OCI-LY1 (cell line): Measurements from ENCODE around the gene RBM7.

Experiments
- H2AFZ ChIP-seq: fragments of 200-600 bp; sonication (generic), shearing (Covaris generic); 2 replicates; pipeline ENCODE4 v1.6.0; 2014; ENCODE audit warnings: antibody characterized with exemption, mild to moderate bottlenecking, low read length
- H3F3A ChIP-seq: fragments of 200-600 bp; sonication (generic), shearing (Covaris generic); 2 replicates; pipeline ENCODE4 v1.6.0; 2014; ENCODE audit warnings: mild to moderate bottlenecking, antibody characterized with exemption, low read length, moderate library complexity; ENCODE audit not compliant: insufficient read depth
- H3K27ac ChIP-seq: fragments of 200-600 bp; sonication (generic); 2 replicates; pipeline ENCODE4 v1.5.1; 2014; ENCODE audit warnings: low read length, mixed run types, mild to moderate bottlenecking, low read depth; ENCODE audit not compliant: poor library complexity, severe bottlenecking
- H3K27me3 ChIP-seq: fragments of 200-600 bp; sonication (generic); 2 replicates; pipeline ENCODE4 v1.6.0; 2014; ENCODE audit warnings: antibody characterized with exemption, mild to moderate bottlenecking, low read length, moderate library complexity; ENCODE audit not compliant: insufficient read depth
- H3K36me3 ChIP-seq: fragments of 200-600 bp; sonication (generic); 2 replicates; pipeline ENCODE4 v1.6.1; 2014; ENCODE audit warnings: mild to moderate bottlenecking, antibody characterized with exemption, low read length, moderate library complexity, mixed read lengths; ENCODE audit not compliant: insufficient read depth
- H3K4me1 ChIP-seq: fragments of 200-600 bp; sonication (generic); 2 replicates; pipeline ENCODE4 v1.5.1; 2014; ENCODE audit warnings: mild to moderate bottlenecking, low read length, moderate library complexity; ENCODE audit not compliant: insufficient read depth, severe bottlenecking
- H3K4me2 ChIP-seq: fragments of 200-600 bp; sonication (generic), shearing (Covaris generic); 2 replicates; pipeline ENCODE4 v1.6.1; 2014; ENCODE audit warnings: low read length
- H3K4me3 ChIP-seq: fragments of 200-600 bp; sonication (generic); 2 replicates; pipeline ENCODE4 v1.5.1; 2014; ENCODE audit warnings: low read length, low read depth, mild to moderate bottlenecking, mixed read lengths; ENCODE audit not compliant: poor library complexity, severe bottlenecking
- H3K79me2 ChIP-seq: fragments of 200-600 bp; shearing (Covaris generic); 2 replicates; pipeline ENCODE4 v1.6.1; 2016; ENCODE audit warnings: mixed run types, low read length, mixed read lengths; ENCODE audit not compliant: insufficient read depth
- H3K9ac ChIP-seq: fragments of 200-600 bp; sonication (generic), shearing (Covaris generic); 2 replicates; pipeline ENCODE4 v1.6.1; 2014; ENCODE audit warnings: mild to moderate bottlenecking, low read length, mixed read lengths
- H3K9me2 ChIP-seq: fragments of 200-600 bp; sonication (generic), shearing (Covaris generic); 2 replicates; pipeline ENCODE4 v1.6.1; 2014; ENCODE audit warnings: low read depth, mild to moderate bottlenecking, low read length, mixed read lengths
- H3K9me3 ChIP-seq: fragments of 200-600 bp; shearing (Covaris generic); 2 replicates; pipeline ENCODE4 v1.6.1; 2014; ENCODE audit warnings: low read length, mixed read lengths
- H4K20me1 ChIP-seq: fragments of 200-600 bp; sonication (generic), shearing (Covaris generic); 2 replicates; pipeline ENCODE4 v1.6.0; 2016; ENCODE audit warnings: mild to moderate bottlenecking, low read length; ENCODE audit not compliant: insufficient read depth
- CTCF ChIP-seq: fragments of 200-600 bp; sonication (generic), shearing (Covaris generic); IDR thresholded peaks from 2 replicates; pipeline ENCODE4 v1.5.1; 2017; ENCODE audit warnings: mild to moderate bottlenecking, antibody characterized with exemption, low read length, moderate library complexity, mixed read lengths
- EZH2 ChIP-seq: fragments of 200-600 bp; sonication (generic), shearing (Covaris generic); IDR thresholded peaks from 2 replicates; pipeline ENCODE4 v1.8.0; 2017; ENCODE audit warnings: borderline replicate concordance, mixed run types, mild to moderate bottlenecking, antibody characterized with exemption, low read length, moderate library complexity, mixed read lengths

RBM7 gene

GRCh38 chr11:114386131-114386530 is 14.3 kb upstream of the RBM7 start:
- Histone ChIP-seq H3K9me2 (no peaks in the 10 kb centered on the region), H3K27ac (no peak overlapping the region), H3K4me3 (no peak overlapping the region), H3K27me3 (no peaks in the 10 kb centered on the region), H3K36me3 (no peaks in the 10 kb centered on the region), H3K4me1 (no peaks in the 10 kb centered on the region), H3F3A (no peaks in the 10 kb centered on the region), H3K4me2 (no peak overlapping the region), H2AFZ (no peak overlapping the region), H3K79me2 (no peaks in the 10 kb centered on the region), H3K9ac (no peak overlapping the region), H3K9me3 (no peaks in the 10 kb centered on the region), H4K20me1 (no peaks in the 10 kb centered on the region)
- no peak for TF ChIP-seq EZH2
- no peak for TF ChIP-seq CTCF

- no peaks in the 10 kb centered on the region for H3K36me3 ChIP-seq
- H3K4me1 ChIP-seq, result no peaks in the 10 kb centered on the region
- no peaks in the 10 kb centered on the region for H3K79me2 ChIP-seq
- no peak overlapping the region for H2AFZ ChIP-seq
- TF ChIP-seq CTCF (no peak), EZH2 (no peak)
- no peak overlapping the region for H3K4me2 ChIP-seq
- no peaks in the 10 kb centered on the region for H3K9me3 ChIP-seq
- H3K9me2 ChIP-seq, result no peaks in the 10 kb centered on the region
- no peak overlapping the region for H3K27ac ChIP-seq
- H3K4me3 ChIP-seq, result no peak overlapping the region
- H3F3A ChIP-seq, result no peaks in the 10 kb centered on the region
- no peaks in the 10 kb centered on the region for H4K20me1 ChIP-seq
- no peaks in the 10 kb centered on the region for H3K27me3 ChIP-seq
- no peak overlapping the region for H3K9ac ChIP-seq
These were observed 13.9 kb upstream of the RBM7 start for GRCh38 chr11:114386545-114386944.

- Histone ChIP-seq H3F3A (no peaks in the 10 kb centered on the region), H3K27me3 (no peaks in the 10 kb centered on the region), H3K79me2 (no peaks in the 10 kb centered on the region), H3K27ac (no peak overlapping the region), H3K9me3 (no peaks in the 10 kb centered on the region), H3K9ac (no peak overlapping the region), H3K9me2 (no peaks in the 10 kb centered on the region), H3K4me3 (no peak overlapping the region), H3K4me1 (no peaks in the 10 kb centered on the region), H4K20me1 (no peaks in the 10 kb centered on the region), H3K4me2 (no peak overlapping the region), H3K36me3 (no peaks in the 10 kb centered on the region), H2AFZ (no peak overlapping the region)
- TF ChIP-seq CTCF (no peak), EZH2 (no peak)
These were observed 7.5 kb upstream of the RBM7 start for GRCh38 chr11:114392735-114393667.
